HG03558 (cell line): ENCODE measurements around the gene FMOD.

Experiments used
- ATAC-seq: cut with Tn5 transposase; IDR thresholded peaks from one replicate; pipeline ENCODE4 v1.9.1; 2021; ENCODE audit warnings: moderate number of reproducible peaks; ENCODE audit not compliant: unreplicated experiment; ENCODE audit errors: extremely low read depth

The FMOD gene

GRCh38 chr1:203351037-203351625 is at the start of gene FMOD:
Gene FMOD, minus strand, starts transcription at chr1:203351122. Its CDS starts 2,852 bp downstream, at chr1:203348270.
- ATAC-seq, result no peak

- ATAC-seq, result no peak
These were observed 45.8 kb upstream of the FMOD start for GRCh38 chr1:203396595-203397194.

DNA sequence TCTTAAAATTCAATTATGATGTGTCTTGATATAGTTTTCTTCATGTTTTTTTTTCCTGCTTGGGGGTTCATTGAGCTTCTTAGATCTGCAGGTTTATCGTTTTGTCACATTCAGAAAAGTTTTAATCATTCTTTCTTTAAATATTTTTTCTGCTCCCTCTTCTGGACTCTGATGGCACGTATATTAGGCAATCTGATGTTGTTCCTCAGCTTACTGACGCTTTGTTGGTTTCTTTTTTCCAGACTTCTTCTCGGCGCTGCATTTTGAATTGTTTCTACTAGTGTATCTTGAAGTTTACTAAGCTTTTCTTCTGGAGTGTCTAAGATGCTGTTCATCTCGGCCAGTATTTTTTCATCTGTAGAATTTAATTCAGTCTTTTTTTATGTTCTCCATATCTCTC is 44.8 kb upstream of the FMOD start:
- no peak for ATAC-seq

DNA sequence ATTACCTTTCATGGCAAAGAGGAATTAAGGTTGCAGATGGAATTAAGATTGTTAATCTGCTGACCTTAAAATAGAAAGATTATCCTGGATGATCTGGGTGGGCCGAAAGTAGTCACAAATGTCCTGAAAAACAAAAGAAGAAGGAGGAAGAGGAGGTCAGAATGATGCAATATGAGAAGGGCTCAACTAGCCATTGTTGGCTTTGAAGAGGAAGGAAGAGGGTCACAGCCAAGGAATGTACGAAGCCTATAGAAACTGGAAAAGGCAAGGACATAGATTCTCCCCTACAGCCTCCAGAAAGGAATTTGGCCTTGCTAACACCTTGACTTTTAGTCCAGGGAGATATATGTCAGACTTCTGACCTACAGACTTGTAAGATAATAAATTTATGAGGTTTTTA is 39.4 kb upstream of the FMOD start:
- no peak for ATAC-seq

DNA sequence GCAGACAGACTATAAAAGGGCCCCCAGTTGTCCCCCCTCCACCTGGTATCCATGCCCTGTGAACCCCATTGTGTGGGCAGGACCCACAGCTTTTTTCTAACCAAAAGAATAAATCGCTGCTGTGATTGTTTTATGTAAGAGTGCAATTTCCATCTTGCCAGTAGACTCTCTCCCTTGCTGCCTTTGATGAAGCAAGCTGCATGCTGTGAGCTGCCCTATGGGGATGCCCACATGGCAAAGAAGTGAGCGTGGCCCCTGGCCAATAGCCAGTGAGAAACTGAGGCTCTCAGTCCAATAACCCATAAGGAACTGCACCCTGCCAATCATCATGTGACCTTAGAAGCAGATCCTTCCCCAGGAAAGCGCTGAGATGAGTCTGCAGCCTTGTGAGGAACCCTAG is 37.8 kb upstream of the FMOD start:
- ATAC-seq, result no peak

DNA sequence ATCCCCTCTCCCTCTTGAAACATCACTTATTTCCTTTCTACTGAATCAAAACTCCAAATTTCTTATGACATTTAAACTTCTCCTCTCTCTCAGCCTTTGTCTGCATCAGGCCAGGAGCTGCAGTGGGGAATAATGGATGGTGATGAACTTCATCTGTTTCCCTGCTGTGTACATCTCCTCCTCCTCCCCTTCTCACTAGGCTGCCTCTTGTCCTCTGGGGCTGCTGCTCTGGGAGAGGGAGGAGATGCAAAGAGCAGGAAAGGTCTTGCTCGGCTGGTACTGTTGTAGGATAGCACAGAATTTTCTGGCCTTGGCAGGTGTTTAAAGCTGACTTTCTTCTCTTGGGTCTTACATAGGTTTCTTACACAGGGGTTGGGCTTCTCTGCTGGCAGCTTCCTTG is 31.1 kb upstream of the FMOD start:
- no peak for ATAC-seq

DNA sequence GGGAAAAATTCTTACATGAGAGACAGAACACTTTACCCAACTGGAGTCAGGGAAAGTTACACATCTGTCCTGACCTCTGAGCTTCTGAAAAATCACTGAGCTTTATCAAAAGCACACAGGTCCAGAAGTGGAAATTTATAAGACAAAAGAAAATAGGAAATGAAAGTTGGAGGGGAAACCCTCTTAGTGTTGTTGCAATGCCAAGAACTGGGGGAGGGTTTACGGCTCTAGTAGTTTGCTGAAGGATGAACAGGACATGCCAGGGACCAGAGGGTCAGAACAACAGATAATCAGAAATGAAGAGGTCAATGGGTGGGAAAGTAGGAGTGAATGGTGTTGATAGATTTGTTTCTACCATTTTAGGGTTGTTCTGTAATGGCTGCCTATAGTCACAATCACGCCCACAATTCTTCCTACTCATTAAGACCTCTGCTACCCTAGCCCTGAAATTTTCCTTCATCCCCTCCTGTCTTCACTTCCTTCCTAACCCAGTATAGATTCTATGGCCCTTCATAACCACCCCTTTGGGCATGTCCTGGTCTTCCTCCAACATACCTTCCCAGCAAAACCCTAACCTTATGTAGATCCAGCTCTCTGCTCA is 30.3 kb upstream of the FMOD start:
- no peak for ATAC-seq

GRCh38 chr1:203380420-203381150 is 29.7 kb upstream of the FMOD start:
- no peak for ATAC-seq

DNA sequence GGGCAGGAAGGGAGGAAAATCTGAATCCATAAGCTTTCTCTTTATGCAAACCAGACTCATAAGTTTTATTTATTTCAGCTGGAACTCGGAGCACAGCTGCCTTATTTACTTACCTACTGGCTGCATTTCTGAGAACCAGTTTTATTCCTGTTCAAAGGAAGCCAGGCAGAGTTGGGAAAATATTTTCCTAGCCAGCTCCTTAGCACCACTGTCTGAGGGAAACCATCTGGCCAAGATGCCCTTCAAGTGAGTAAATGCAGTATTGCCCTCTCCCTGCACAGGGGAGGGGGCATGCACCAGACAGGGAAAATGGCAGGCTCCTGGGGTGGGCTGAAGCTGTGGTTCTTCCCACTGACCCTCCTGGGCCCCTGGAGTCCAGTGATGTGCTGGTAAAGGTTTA is 28.9 kb upstream of the FMOD start:
- ATAC-seq, result no peak

DNA sequence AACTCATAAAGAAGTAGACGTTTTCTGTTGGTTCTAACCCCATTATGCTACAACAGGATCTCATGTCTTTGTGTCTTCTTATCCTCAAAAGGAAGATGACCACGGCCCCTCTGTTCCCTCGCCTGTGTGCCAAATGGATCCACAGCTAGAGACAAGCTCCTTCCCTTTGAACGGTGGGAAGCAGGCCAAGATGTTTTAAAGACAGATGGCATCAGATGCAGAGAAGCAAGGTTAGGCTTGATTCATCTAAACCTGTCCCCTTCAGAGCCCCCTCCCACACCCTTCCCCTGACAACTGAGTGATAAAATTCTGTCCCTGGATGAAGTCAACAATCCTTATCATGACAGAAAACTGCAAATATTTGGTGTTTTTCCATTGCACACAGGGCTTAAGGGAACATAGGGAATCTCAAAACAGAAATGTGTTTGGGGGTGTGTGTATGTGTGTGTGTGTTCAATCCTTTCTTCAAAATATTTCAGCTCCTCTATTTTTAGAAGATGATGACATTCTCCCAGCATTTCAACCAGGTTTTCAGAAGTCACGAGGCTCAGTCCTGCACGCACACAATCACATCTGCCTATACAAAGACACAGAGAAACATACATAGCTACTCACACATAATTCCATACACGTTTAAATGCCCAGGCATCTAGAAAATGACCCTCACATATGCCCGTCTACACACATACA is 27.8 kb upstream of the FMOD start:
- ATAC-seq, result no peak

DNA sequence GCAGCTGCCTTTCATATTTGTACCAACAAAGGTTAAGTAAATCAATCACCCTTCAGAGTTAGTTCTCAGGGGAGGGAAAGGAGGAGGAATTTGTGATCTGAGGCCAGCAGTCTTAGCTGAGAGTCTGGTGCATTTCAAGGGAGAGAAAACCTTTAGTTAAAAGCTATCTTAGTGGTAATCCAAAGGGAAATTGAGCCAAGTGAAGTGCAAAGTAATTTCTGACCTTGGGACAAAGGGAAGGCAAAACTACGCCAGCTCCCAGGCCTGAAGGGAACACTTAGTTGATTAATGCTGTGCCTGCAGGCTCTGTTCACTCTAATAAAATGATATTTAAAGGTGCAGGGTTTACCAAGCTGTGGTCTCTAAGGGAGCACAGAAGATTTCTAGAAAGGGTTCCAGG is 23.1 kb upstream of the FMOD start:
- ATAC-seq, result no peak

DNA sequence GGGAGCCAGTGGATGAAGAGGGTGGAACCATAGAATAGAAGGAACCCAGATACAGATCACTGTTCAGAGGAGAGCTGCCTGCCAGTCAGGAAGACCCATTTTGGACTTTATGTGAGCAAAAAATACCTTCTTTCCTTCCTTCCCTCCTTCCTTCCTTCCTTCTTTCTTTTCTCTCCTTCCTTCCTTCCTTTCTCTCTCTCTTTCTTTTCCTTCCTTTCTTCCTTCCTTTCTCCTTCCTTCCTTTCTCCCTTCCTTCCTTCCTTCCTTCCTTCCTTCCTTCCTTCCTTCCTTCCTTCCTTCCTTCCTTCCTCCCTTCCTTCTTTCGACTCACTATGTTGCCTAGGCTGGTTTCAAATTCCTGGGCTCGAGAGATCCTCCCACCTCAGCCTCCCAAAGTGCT is 22.1 kb upstream of the FMOD start:
- ATAC-seq, result no peak

DNA sequence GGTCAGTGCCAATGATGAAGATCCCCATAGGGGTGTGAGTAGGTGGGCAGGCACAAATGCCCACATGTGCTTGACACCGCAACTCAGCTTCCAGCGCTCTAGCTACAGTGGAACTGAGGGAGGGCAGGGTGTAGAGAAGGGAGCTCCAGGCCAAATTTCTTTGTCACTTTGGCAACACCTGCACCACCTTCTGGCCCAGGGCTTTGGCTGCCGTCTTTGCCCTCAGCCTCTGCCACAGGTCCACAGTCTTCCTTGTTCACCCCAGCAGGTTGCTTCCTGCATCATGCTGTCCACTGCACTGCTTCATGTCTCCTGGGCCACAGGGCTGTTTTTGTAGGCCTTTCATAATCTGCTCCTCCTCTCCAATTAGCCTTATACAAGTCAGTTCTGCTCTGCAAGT is 20.4 kb upstream of the FMOD start:
- ATAC-seq, result no peak

GRCh38 chr1:203369666-203370065 is 18.7 kb upstream of the FMOD start:
- no peak for ATAC-seq

DNA sequence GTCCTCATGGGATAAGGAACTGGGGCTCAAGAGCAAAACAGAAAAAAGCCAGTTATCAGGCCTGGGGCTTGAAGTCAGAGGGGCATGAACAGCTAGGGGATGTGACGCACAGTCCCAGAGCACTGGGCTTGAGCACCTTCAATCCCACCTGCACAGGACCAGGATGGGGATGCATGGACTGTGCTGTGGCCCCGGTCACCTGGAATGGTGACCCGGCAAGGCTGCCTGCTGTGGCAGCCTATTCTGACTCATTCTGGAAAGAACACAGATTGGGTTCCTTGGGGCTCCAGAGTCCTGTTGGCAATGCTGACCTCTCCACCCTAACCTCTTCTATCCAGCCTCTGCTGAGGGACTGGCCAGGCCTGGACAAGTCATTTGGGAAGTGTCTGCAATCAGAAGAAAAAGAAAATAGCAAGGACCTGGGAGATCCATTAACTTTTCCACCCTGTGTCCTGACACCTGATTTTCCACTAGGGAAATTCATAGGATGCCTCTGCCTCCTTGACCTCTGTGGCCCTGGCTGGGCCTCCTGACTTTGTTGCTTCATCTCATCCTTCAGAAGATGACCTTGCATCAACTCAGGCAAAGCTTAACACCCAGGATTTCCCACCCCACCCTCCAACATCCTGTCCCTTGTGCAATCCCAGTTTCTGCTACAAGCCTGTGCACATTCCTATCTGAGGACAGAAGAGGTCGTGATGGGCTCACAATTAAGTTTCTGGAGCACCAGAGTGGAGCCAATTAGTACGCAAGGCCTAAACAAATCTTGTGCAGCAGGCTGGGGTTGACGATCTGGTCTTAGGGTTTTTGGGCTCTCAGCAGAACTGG is 17.9 kb upstream of the FMOD start:
- no peak for ATAC-seq

DNA sequence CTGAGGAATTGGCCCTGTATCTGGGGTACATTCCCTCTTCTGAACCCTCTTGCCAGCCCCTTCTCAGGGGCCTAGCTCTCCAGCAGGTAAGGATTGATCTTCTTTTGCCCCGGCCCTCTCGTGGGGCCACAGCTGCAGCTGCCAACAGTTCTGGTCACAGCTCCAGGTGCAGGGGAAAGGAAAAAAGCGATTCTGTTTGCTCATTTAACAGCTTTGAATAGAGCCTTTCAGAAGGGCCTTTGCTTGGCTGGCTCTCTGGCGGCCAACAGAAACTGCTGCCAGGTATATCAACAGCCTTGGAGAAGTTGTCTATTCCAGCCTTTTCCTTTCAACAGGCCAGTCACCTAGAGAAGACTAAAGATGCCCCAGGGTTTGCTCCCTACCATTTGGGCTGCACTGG is 16.1 kb upstream of the FMOD start:
- no peak for ATAC-seq

DNA sequence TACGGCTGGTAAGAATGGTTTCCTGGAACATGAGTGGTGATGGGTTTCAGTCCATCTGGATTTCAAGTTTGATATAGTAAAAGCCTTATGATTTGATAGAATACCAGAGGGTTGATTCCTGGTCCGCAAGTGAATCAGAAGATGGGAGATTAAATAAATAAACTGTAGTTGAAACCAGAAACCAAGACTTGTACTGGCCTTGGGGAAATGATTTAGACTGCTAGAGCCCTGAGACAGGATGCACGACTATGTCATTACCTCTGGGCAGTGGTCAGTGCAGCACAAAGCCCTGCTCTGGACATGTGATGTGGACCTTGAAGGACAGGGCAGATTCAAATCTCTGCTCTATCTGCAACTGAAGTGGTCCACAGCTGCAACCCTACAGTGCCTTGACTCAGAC is 15.6 kb upstream of the FMOD start:
- ATAC-seq, result no peak

DNA sequence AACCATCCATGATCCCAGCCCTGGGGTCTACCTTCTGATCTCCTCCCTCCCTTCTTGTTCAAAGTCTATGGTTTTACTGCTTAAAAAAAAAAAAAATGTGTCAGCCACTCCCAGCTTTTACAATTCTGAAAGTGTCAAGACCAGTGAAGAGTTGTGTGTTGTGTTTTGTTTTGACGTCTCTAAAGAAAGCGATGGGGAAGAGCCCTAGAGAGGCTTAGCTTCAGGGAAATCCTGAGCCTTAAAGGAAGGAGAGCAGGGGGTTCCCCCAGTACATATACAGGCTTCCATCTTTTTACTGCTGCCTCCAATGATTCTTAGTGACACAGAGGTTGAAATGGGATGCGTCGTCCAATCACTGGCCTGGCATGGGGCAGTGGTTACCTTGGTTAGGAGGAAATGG is 13.9 kb upstream of the FMOD start:
- no peak for ATAC-seq

GRCh38 chr1:203364094-203364801 is 13.3 kb upstream of the FMOD start:
- no peak for ATAC-seq

DNA sequence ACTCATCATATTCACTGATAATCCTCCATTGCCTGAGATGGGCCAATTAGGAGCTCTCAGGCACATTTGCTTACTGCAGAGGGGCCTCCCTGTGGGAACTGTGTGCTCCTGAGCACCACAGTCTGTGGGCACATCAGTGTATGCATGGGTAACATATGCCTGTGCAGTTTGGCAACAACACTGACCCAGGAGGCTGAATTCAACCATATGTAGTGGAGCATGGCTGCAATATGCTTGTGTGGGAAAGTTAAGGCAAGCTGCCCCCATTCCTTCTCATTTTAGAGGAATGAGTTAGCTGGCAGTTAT is 11.8 kb upstream of the FMOD start:
- ATAC-seq, result no peak
